NCI-H1092 (cell line): ENCODE measurements around the gene MRTFB.
A peak's percentile ranks its signal among the peaks of the same experiment; 100 is the strongest.

ENCODE experiments used
- DNase-seq: peaks from one replicate; lab custom pipeline; 2025; lab: John Stamatoyannopoulos, UW

The MRTFB gene

DNA sequence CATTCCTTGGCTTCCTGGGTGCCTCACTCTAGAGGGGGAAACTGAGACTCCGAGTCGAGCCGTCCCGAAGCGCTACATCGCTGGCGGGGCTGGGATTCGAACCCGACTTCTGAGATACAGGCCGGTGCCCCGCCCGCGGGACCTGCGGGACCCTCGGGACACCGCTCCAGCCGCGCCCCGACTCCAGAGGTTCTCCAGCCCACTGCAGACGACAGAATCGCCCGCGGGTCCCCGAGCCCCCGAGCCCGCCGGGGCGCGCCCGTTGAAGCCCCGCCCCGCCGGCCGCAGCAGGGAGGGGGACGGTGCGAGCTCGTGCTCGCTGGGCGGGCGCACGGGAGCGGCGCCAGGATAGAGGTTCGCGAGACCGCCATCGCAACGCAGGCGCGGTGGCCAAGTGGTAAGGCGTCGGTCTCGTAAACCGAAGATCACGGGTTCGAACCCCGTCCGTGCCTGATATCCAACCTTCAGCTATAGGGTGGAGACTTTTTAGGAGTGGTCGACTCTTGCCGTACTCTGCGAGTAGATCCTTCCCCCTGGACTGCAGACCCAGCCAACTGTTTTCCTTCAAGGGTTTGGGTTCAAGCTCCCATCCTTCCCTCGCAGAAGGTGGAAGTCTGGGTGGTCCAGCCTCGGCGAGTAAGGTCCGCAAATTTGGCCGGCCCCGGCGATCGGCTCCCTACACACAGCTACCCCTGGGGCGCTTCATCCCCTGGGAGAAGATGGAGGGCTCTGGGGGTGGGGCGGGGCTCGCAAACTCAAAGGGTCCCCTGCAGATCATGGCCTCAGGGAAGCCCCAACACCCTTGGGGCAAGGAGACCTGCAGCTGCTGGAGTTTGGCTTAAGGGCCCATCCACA lies 214.6 kb downstream of the MRTFB start:
- peak; percentile 92 for DNase-seq

DNA sequence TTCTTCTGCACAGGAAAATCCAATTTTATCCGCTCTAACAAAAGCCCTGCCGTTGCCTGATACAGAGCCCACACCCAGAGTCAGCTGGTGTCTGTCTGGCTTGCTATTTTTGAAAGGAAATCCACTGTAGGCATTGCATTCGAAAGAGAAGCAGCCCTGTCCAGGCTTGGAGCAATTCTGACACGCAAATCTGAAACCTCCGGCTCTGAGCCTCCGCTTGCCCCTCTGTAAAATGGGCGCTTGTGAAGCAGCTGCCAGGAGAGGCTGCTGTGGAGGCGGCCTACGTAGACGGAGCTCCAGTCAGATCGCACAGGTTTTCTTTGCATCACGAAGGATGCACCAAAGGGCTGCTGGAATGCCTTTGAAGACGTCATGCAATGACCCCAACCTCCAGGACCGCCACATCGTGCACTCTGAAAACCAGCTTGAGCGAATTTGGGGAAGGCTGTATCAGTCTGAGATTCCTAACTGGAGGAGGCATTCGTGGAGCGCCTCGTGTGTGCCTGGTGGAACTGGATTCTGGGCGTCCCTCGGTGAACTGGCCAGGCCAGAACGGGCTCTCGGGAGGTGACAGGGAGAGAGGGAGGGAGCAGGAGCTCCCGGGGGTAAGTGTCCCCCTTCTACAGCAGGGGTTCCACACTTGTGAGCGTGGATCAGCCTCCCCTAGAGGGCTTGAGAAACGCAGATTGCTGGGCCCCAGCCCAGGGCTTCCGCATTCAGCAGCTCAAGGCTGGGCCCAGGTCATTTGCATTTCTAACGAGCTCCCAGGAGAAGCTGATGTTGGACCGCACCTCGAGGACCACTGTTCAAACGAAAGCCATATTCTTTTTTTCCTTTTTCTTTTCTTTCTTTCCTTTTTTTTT lies 215.5 kb downstream of the MRTFB start:
- DNase-seq = no peak

DNA sequence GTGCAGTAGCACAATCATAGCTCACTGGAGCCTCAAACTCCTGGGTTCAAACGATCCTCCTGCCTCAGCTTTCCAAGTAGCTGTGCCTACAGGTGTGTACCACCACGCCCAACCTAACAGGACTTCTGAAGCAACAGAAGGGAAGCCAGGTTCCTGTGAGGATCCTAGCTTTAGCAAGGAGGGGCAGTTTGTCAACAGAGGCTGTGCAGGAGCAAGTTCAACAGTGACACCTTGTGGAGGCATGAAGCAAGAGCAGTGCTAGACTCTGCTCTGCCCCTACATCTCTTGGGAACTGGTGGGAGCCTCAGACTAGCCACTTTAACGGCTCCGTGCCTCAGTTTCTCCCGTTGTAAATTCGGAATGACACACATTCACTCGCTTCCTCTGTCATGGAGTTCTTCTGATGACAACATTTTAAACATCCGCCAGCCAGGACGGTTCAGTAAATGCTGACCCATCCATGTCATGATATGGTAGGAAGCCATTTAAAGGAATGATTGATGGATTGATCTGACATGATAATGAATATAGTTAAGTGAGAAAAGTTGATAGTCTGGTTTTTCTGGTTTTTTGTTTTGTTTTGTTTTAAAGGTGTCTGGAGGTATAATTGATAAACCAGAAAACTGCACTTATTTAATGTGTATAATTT lies 218.7 kb downstream of the MRTFB start:
- no peak for DNase-seq

DNA sequence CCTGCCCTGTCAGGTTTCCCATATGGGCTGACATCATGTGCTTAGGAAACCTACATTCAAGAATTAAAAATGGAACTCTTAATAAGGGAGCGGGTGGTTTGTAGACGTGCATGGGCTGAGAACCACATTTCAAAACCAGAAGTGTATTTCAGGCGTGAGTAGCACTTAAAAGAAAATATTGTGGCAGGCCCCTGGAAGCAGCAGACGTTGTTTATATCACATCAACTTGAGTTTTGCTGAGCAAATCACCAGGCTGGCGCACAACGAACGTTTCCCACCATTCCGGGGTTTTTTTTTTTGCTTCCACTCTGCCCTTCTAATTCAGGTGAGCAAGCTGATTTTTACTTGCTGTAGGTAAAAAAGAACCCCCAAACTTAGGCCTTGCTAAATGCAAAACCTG lies 220.2 kb downstream of the MRTFB start:
- DNase-seq = no peak

DNA sequence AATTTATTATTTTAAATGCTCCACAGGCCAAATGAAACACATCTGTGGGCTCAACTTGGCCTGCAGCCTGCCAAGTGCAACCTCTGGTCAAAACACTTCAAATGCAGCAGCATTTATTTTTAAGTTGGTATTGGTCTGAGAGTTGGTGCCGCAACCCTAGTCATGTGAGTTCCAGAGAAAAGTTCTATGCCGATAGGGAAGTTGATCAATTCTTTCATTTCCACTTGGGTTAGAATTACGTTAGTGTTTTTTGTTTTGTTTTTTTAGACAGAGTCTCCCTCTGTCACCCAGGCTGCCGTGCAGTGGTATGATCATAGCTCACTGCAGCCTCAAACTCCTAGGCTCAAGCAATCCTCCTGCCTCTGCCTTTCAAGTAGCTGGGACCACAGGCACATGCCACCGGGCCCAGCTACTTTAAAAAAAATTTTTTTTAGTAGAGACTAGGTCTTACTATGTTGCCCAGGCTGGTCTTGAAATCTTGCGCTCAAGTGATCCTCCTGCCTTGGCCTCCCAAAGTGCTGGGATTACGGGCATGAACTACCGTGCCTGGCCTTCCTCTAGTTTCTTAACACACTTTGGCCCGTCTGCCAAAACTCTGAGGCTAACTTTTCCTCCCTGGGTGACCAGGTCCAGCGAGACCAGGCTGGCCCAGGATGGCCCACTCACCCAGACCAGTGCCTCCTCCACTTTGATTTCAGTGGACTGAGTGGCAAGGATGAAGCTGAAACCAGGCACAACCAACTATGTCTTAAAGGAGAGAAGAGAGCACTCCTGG lies 221.1 kb downstream of the MRTFB start:
- no peak for DNase-seq

DNA sequence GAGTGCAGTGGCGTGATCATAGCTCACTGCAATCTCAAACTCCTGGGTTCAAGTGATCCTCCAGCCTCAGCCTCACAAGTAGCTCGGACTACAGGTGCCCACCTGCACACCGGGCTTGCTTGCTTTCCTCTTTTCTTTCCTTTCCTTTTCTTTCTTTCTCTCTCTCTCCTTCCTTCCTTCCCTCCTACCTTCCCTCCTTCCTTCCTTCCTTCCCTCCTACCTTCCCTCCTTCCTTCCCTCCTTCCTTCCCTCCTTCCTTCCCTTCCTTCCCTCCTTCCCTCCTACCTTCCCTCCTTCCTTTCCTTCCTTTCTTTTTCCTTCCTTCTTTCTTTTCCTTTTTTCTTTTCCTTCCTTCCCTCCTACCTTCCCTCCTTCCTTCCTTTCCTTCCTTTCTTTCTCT lies 225.5 kb downstream of the MRTFB start:
- DNase-seq = no peak

DNA sequence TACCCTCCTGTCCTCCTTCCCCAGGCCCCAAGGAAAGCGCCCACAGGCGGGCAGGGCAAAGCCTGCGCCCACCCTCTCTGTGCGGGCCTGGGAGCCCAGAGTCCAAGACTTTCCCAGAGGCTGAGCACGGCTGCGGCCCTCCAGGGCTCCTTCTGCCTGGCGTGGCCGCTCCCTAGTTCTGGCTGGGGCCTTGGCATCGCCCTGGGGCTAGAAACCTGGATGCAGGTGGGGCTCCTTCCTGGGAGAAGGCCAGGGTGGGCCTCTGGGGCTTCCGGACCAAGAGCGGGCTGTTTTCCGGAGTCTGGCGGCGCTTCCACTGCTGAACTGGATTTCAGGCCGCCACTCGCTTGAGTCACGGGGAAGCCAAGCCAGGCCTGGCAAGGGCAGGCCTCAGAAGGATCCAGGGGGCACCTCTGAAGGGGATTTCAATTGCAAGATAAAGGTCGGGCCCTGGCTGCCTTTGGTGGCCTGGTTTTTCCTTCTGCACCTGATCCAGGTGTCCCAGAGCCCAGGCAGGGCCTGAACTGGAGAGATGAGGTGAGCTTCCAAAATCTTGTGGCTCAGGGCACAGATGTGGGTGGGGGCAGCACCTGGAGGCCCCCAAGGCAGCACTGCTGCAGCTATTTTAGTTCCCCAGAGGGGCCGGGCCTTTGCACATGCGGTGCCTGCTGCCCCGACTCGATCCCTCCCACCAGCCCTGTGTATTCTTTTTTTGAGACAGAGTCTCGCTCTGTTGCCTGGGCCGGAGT lies 227.4 kb downstream of the MRTFB start:
- no peak for DNase-seq

DNA sequence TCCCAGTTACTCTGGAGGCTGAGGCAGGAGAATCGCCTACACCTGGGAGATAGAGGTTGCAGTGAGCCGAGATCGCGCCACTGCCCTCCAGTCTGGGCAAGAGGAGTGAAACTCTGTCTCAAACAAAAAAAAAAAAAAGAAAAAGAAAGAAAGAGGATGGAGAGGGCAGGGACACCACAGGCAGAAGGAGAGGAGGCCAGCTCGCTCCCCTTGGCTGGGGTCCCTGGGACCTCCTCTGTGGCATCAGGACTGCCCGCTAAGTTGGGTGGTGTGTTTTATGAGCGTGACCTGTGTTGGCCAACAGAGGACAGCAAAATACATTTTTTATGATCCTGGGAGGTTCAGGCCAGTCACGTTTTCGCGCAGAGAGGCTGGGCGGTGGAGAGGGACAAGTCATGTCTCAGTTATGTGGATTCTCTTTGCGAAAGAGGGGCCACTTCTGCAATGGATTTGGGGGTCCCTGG lies 229.6 kb downstream of the MRTFB start:
- peak; percentile 58 for DNase-seq

DNA sequence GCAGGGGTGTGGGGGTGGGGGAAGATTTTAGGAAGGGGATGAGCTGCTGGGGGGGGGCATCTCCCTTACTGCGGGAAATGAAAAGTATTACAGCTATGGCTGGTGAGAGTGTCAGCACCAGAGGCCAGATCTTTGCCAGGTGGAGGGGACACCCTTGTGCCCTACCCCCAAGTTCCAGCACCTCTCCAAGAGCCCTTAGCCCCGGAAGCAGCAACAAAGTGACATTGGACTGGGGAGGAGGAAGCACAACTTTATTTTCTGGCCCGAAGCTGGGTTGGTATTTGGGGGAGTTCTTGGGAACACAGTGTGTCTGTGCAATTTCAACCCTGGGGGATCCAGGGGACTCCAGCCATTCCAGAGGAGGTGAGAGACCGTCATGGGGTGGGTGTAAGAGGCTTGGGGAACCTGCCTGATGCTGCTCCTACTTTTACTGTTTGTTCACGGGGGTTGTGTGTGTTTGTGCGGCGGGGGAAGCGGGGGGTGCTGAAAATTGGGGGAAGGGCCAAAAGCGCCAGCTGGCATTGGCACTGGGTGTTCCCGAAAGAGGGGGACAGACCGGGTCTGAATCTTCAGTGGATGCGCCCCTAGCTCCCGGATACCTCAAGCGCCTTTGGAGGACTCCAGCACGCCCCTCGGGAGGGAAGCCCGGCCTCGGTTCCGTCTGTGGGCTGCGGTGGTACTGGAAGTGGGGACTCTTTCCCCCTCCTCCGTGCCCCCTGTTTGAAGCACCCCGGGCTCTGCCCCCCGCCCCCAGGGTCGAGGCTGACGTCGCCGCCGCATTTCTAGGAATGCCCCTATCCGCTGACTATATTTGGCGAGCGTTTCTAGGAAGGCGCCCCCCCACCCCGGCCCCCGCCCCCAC lies 230.3 kb downstream of the MRTFB start:
- no peak for DNase-seq

DNA sequence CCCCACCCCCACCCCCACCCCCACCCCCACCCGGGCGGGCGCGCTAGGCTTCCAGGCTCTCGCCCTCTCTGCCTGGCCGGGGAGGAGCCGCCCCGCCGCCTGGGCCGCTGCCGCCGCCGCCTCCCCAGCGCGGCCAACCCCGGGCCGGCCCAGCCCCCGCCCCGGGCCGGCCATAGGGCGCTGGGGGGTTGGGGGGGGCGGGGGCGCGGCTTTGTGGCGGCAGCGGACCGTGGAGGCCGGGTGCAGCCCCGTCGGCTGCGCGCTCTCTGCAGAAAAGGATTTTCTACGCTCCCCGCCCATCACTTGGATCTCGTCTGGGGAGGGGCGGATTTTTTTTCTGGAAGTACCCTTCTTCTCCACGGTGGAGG lies 230.9 kb downstream of the MRTFB start:
- DNase-seq = no peak

DNA sequence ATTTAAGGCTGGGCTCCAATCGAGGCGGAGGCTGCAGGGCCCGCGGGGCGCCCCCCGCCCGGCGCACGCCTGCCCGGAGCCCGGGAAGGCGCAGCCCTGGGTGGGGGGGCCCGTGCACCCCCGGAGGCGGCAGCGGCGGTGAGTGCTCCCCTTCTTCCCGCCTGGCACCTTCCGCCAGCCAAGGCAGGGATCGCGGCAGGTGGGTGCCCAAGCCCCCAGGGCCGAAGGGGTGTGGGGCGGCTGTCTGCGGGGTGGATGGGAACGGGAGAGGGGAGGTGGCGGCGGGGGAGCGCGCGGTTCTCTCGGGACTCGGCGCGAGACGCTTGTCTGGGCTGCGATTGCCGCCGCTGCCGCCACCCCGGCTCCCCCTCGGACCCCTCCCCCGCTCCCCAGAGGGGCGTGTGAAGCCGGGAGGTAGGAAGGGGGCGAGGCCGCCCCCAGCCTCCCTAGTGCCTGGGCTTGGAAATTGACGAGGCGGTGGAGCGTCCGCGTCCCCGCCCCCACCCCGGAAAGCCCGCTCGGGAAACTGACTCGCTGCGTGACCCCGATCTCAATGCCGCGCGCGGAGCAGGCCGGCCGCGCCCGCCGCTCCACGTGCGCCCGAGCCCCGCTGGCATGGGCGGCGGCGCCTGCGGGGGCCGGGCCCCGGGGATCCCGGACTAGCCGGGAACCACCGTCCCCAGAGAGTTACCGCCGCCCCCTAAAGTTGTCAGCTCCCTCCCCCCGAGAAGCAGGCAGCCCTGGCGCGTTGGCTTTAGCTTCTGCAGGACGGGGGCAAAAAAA lies 231.5 kb downstream of the MRTFB start:
- no peak for DNase-seq

DNA sequence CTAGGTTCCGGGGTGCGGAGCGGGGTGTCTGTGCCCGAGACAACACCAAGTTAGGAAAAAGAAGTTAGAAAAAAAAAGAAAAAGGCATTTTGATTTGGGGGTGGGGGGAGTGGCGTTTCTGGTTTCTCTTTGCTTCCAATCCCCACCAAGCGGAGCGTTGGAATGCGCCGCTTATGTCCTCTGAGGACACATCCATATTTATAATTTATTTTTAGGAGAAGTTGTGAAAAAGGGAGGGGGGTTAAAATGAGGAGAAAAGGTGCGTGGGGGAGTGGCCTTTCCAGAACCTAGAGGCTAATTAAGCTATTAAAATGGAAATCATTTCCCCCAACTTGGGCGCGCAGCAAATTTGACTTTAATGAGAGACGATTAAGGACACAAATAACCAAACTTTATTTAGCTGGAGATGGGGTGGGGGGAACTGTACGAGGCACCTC lies 232.1 kb downstream of the MRTFB start:
- no peak for DNase-seq

DNA sequence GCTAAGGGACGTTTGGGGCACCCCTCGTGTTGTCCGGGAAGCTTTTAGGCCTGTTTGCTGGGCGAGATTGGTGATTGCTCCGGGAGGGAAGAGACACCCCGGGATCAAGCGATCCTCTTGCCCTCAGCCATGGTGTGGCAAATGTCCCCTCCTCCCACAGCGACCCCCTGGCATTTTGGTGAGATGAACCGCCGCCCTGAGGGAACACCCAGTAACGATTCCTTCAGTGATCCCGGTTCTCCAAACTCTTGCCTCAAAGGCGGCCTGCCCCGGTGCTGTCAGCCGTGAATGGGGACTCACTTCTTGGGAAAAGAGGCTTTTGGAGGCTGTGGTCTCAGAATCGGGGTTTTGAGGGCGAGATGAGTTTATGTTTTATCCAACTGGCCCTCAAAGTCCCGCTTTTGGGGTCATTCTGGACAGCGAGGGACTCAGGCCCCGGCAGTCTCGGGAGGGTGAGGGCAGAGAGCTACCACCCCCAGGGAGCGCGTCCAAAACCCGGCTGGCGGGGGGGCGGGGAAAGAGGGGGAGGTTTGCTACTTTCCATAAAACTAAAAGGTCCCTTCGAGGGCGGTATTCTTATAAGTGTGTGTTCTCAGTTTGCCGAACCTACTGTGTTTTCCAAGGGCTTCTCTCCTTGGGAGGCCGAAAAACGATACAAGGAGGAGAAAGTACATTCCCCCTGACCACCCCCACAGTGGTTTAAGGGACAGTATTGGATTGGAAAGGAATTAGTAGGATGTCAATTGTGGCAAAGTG lies 232.7 kb downstream of the MRTFB start:
- no peak for DNase-seq

DNA sequence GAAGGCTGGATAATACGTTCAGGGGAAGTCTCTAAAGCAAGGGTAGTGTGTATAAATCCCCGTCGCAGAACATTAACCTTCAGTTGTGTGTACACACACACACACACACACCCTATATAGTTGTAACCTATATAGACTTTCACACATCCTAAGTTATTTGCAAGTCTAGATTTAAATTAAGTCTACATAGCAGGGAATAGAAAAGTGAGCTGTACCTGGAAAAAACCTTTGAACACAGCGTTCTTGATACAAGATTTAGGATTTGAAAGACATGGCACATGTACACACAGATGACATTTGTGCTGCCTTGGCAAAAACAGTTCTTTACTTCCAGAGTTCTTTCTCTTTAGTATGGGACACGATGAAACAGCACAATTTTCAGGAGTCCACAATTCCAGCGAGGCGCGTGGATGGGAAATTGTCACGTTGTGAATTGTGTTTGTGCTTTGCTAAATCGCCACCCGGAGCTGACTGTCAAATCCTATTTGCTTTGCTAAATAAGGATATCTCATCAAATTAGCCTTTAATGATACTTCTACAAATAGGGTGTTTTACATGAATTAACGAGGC lies 233.9 kb downstream of the MRTFB start:
- DNase-seq = no peak

DNA sequence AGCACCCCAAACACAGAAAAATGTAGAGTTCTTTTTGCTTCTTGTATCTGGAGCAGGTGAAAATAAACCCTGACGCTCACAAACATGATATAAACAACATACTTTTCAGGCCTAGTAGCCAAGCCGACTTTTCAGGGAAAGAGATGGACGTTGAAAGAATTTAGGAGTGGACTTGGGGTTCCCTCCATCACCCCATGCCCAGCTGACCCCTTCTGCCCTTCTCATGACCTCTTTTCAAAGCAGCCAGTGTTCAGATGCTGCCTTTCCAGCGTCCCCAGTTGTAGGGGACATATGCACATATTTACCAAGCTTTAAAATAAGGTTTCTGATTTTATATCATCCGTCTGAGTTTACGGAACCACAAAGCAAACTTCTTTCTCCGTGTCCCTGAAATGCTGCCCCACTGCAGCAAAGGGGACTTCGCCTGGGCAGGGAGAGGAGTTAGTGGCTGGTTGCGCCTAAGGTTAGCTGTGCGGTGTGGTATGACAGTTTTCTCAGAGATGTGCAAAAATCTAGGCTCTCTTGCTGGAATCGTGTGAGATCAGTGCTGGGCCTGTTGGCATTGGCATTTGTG lies 235.5 kb downstream of the MRTFB start:
- no peak for DNase-seq

DNA sequence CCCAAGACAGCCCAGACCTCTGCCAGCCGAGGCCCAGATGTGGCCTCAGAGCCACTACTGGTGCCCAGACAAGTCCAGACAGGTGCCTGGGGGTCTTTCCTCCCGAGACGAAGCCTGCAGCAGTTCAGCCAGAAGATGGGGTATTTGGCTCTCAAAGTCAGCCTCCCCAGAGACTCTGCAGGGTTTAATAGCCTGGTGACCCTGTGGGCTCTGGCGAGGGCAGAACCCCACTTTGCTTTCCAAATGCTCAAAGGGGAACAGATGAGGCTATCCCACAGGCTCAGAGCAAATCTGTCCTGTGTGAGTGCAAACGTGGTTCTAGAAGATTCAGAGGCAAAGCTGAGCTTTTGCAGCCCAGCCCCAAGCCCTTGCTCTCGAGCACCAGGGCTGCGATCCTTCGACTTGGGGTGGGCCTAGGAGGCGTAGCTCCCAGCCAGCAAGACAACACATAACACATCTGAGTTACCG lies 236.0 kb downstream of the MRTFB start:
- DNase-seq = no peak

DNA sequence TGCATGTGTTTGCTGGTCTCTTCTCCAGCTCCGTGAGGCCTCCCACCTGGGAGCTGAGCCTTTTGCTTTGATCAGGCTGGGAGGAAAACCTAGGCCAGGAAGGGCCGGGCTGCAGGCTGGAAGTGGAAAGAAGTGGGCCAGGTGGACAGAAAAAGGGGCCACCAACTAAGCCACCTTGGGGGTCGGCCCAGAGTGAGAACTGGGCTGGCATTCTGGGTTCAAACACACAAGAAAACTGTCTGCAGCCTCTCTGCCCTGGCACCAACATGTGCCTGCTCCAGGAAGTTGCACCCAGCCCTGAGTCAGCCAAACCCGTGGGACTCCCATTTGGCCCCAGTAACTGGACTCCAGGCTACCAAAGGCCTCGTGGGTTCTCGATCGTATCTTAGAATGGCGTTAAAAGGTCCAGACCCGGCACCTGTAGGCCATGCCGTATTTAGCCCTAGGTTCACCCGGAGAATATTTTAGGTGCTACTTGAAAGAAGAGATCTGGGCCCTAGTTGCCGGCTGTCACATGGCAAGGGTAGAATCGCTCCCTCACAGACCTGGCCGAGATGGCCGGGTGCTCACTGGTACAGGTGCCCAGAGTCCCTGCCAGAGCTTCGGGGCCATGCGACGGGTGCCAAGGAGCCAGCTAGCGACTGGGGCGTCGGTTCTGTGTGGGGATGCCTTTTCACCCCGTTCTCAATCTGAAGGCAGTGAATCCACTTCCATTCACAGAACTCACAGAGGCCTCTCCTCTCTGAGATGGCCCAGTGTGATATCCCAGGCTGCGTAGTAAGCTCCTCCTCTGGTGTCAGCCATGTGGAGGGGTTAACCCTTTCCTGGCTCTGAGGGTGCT lies 236.6 kb downstream of the MRTFB start:
- DNase-seq = no peak
